Endothelial cell of umbilical vein (primary cell): ENCODE results near the gene DDB1. TPM values are rescaled to one million over a fixed set of nuclear protein-coding genes. Genes with fewer than 3 reads are reported as not detected.

Experiments
- BruUV-seq: library from RNA; stranded (reverse); fragments of 400-500 nt; replicated peaks from 2 replicates; lab custom pipeline; 2021; lab: Mats Ljungman, UMichigan
- CTCF ChIA-PET: fragments of 300-600, 350-600 bp; sonication (Branson Sonifier 250); formaldehyde crosslinking; loops from one replicate; lab custom pipeline; 2021; ENCODE audit warnings: antibody characterized with exemption, inconsistent platforms; lab: Charles Lee
- POLR2A ChIA-PET: fragments of 300-600, 350-600 bp; sonication (Branson Sonifier 250); formaldehyde crosslinking; loops from one replicate; lab custom pipeline; 2021; ENCODE audit warnings: antibody characterized with exemption, inconsistent platforms; lab: Charles Lee
- DNase-seq: peaks from one replicate; pipeline ENCODE4 v3.0.0-alpha.2; 2011; ENCODE audit warnings: low read depth, low spot score
- FAIRE-seq: peaks from 2 replicates; lab custom pipeline; 2011; peaks lifted over from hg19 to GRCh38; lab: Jason Lieb, UNC
- H2AFZ ChIP-seq: 2 replicates; pipeline ENCODE4 v1.6.0; 2012; ENCODE audit warnings: low read depth, low read length, control low read depth, inconsistent platforms
- H3K27ac ChIP-seq: 2 replicates; pipeline ENCODE4 v1.5.1; 2011; ENCODE audit warnings: low read depth, mild to moderate bottlenecking, control low read depth, low read length, moderate library complexity; ENCODE audit not compliant: insufficient read depth
- H3K27me3 ChIP-seq, 2 experiments: 2 replicates each; pipeline versions ENCODE4 v1.6.0 to v1.6.1; 2011; ENCODE audit warnings: low read length in 2 of 2, mixed read lengths in 1 of 2; ENCODE audit not compliant: control insufficient read depth in 2 of 2, insufficient read depth in 2 of 2
- H3K36me3 ChIP-seq, 2 experiments: 2 replicates in 1 of 2; 3 replicates in 1 of 2; pipeline ENCODE4 v1.5.1; 2011; ENCODE audit warnings: low read length in 2 of 2, mild to moderate bottlenecking in 1 of 2, moderate library complexity in 1 of 2; ENCODE audit not compliant: control insufficient read depth in 2 of 2, insufficient read depth in 2 of 2; ENCODE audit errors: extremely low read depth in 1 of 2
- H3K4me1 ChIP-seq: 3 replicates; pipeline ENCODE4 v1.5.1; 2011; ENCODE audit warnings: mild to moderate bottlenecking, low read length; ENCODE audit not compliant: control insufficient read depth, insufficient read depth; ENCODE audit errors: extremely low read depth
- H3K4me2 ChIP-seq: 2 replicates; pipeline ENCODE4 v1.6.1; 2011; ENCODE audit warnings: low read length, control low read depth, mixed read lengths; ENCODE audit not compliant: insufficient read depth
- H3K4me3 ChIP-seq, 3 experiments: fragments of 200-600 bp in 1 of 3; sonication (generic), shearing (Covaris generic) in 1 of 3; replicated peaks in 1 of 3; 2 replicates each; pipeline ENCODE4 v1.5.1; 2011 to 2016; ENCODE audit warnings: control low read depth in 3 of 3, low read length in 3 of 3, mild to moderate bottlenecking in 2 of 3, inconsistent platforms in 1 of 3, low read depth in 1 of 3, moderate library complexity in 1 of 3; ENCODE audit not compliant: insufficient read depth in 1 of 3
- H3K79me2 ChIP-seq: 2 replicates; pipeline ENCODE4 v1.6.0; 2012; ENCODE audit warnings: low read length, inconsistent platforms; ENCODE audit not compliant: control insufficient read depth, insufficient read depth
- H3K9ac ChIP-seq: replicated peaks from 2 replicates; pipeline ENCODE3; 2011; ENCODE audit warnings: low read length, control low read depth; ENCODE audit not compliant: insufficient read depth; ENCODE audit errors: extremely low read depth
- H3K9me1 ChIP-seq: replicated peaks from 3 replicates; pipeline ENCODE4 v1.6.0; 2011; ENCODE audit warnings: mild to moderate bottlenecking, low read length; ENCODE audit not compliant: control insufficient read depth, insufficient read depth; ENCODE audit errors: extremely low read depth
- H3K9me3 ChIP-seq: replicated peaks from 2 replicates; pipeline ENCODE4 v1.5.1; 2012; ENCODE audit warnings: low read length, inconsistent platforms; ENCODE audit not compliant: control insufficient read depth, insufficient read depth
- H4K20me1 ChIP-seq: replicated peaks from 2 replicates; pipeline ENCODE3; 2011; ENCODE audit warnings: mild to moderate bottlenecking, low read length; ENCODE audit not compliant: control insufficient read depth, insufficient read depth; ENCODE audit errors: extremely low read depth
- EZH2 ChIP-seq: IDR thresholded peaks from 2 replicates; pipeline ENCODE4 v1.6.1; 2012; ENCODE audit warnings: borderline replicate concordance, low read depth, mild to moderate bottlenecking, moderate library complexity, low read length, inconsistent platforms; ENCODE audit not compliant: severe bottlenecking
- FOS ChIP-seq: IDR thresholded peaks from 2 replicates; pipeline ENCODE4 v1.6.1; 2011; ENCODE audit warnings: mild to moderate bottlenecking, low read length, moderate library complexity, borderline replicate concordance; ENCODE audit not compliant: insufficient read depth
- GATA2 ChIP-seq: IDR thresholded peaks from 2 replicates; pipeline ENCODE4 v1.7.0; 2011; ENCODE audit warnings: low read depth, mild to moderate bottlenecking, moderate library complexity, mixed read lengths, low read length; ENCODE audit not compliant: insufficient read length, insufficient read depth
- JUN ChIP-seq: IDR thresholded peaks from 2 replicates; pipeline ENCODE4 v1.6.1; 2011; ENCODE audit warnings: borderline replicate concordance, low read depth; ENCODE audit not compliant: insufficient read length, insufficient read depth
- MYC ChIP-seq: IDR thresholded peaks from one replicate; pipeline ENCODE4 v1.6.1; 2011; ENCODE audit warnings: mild to moderate bottlenecking, low read depth, low read length
- POLR2A ChIP-seq: IDR thresholded peaks from 2 replicates; pipeline ENCODE4 v1.6.1; 2012; ENCODE audit warnings: low read depth, mild to moderate bottlenecking, control low read depth, low read length
- POLR2AphosphoS5 ChIP-seq: IDR thresholded peaks from 2 replicates; pipeline ENCODE4 v1.6.1; 2012; ENCODE audit warnings: low read depth, mild to moderate bottlenecking, control low read depth, low read length, moderate library complexity; ENCODE audit not compliant: insufficient read depth
- dilution Hi-C: fragments of 300-500 bp; cut with MboI; formaldehyde crosslinking; loops from one replicate; pipeline ENCODE4 v1.15.0; 2019; ENCODE audit warnings: low sequenced_read_pairs; ENCODE audit not compliant: extremely low pct_ligation_motif_present
- intact Hi-C: fragments of 100-400 bp; cut with micrococcal nuclease; formaldehyde crosslinking; loops from one replicate; pipeline ENCODE4 v1.10.0; 2022
- polyA plus RNA-seq, 4 experiments: library from polyadenylated mRNA; depleted of rRNA in 3 of 4; stranded (reverse) in 3 of 4; unstranded in 1 of 4; fragments of >200 nt; gene quantifications; 2 replicates each; pipeline versions ENCODE4 v1.2.1 to v1.2.3, GENCODE V29; 2011 to 2012; ENCODE audit warnings: missing spikeins in 1 of 4
- total RNA-seq: library from RNA; stranded (reverse); gene quantifications from 2 replicates; pipeline ENCODE4 v1.2.3, GENCODE V29; 2021
- TF ChIP-seq, protein P1 (sequence below): IDR thresholded peaks from 2 replicates; pipeline ENCODE4 v1.6.1; 2011; ENCODE audit not compliant: insufficient read depth, insufficient read length
- TF ChIP-seq, protein P2 (sequence below), 2 donors: IDR thresholded peaks; 1 replicate in 1 of 2; 2 replicates in 1 of 2; pipeline ENCODE4 v1.5.1; 2011; ENCODE audit warnings: low read length in 2 of 2, mild to moderate bottlenecking in 2 of 2, moderate library complexity in 2 of 2, control low read depth in 1 of 2, inconsistent platforms in 1 of 2, low read depth in 1 of 2; ENCODE audit not compliant: insufficient read depth in 1 of 2; ENCODE audit errors: extremely low read depth in 1 of 2

Gene DDB1
- total and polyA plus RNA-seq, 2 donors (not counting 3 experiments of a cell fraction or from before 2014, with no cell fraction given) = 229 to 230 TPM

DNA sequence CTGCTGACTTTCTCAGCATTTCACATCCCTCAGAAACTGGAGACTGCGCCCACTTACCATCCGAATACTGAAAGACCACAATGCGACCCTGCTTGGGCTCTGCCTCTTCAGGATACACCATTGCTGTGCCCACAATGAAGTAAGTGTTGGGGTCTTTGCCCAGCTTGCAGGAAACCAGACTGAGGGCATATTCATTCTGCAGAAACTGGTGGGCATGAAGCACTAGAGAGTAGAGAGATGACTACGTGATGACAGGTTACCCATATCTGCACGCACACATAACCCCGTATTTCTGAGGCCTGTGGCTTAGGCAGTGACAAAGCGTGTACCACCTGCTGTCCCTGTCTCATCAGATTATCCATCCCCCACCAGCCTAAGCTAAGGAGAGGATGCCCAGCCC lies 23.2 kb downstream of the DDB1 start:
- POLR2A ChIA-PET = no interaction called here

DNA sequence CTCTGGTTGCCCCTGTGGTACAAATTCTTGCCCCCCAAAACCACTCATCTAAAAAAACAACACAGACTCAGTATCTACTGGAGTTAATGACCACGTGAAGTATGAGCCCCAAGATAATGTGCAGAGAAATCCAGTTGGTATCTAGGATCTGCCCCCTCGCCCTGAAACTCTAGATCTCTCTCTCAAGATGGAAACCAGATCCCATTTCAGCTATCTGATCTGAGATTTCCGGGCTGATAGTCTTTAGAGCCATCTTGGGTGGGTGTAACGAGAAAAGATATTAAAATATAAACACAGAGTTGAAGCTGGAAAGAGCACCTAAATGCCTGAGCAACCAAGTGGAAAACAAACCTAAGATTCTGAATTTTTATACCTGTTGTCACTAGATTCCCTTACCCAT lies 23.8 kb downstream of the DDB1 start:
- FAIRE-seq (no peak), DNase-seq (no peak)
- no peaks in the 10 kb centered on the region for H3K9me1 ChIP-seq
- POLR2A ChIA-PET = no interaction called here
- intact Hi-C loops (no loop called here), dilution Hi-C loops (no loop called here)
- CTCF ChIA-PET = interaction anchor here (1.5 kb wide), 1 partner anchor 27 kb away, joined by 4 read pairs; no protein-coding TSS in a partner anchor
- H3K27ac ChIP-seq = no peak overlapping the region
- H3K4me2 ChIP-seq = no peak overlapping the region
- no peak overlapping the region for H2AFZ ChIP-seq
- no peak overlapping the region for H3K9ac ChIP-seq
- no peak overlapping the region for H3K4me3 ChIP-seq
- no peaks in the 10 kb centered on the region for H3K4me1 ChIP-seq
- H4K20me1 ChIP-seq = no peaks in the 10 kb centered on the region
- BruUV-seq = no TSS peak
- peaks cover 42 to 67% of the 10 kb centered on the region in 2 experiments for H3K36me3 ChIP-seq
- H3K9me3 ChIP-seq = no peaks in the 10 kb centered on the region
- H3K79me2 ChIP-seq = no peaks in the 10 kb centered on the region
- TF ChIP-seq GATA2 = no peak
- TF ChIP-seq EZH2 = no peak
- no peak for TF ChIP-seq MYC
- TF ChIP-seq, protein P1, sequence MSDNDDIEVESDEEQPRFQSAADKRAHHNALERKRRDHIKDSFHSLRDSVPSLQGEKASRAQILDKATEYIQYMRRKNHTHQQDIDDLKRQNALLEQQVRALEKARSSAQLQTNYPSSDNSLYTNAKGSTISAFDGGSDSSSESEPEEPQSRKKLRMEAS = no peak
- no peak for TF ChIP-seq FOS
- no peak for TF ChIP-seq POLR2A
- TF ChIP-seq POLR2AphosphoS5 = no peak
- no peak for TF ChIP-seq JUN
- TF ChIP-seq, protein P2, sequence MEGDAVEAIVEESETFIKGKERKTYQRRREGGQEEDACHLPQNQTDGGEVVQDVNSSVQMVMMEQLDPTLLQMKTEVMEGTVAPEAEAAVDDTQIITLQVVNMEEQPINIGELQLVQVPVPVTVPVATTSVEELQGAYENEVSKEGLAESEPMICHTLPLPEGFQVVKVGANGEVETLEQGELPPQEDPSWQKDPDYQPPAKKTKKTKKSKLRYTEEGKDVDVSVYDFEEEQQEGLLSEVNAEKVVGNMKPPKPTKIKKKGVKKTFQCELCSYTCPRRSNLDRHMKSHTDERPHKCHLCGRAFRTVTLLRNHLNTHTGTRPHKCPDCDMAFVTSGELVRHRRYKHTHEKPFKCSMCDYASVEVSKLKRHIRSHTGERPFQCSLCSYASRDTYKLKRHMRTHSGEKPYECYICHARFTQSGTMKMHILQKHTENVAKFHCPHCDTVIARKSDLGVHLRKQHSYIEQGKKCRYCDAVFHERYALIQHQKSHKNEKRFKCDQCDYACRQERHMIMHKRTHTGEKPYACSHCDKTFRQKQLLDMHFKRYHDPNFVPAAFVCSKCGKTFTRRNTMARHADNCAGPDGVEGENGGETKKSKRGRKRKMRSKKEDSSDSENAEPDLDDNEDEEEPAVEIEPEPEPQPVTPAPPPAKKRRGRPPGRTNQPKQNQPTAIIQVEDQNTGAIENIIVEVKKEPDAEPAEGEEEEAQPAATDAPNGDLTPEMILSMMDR (IDR thresholded peaks at IDR 0.05; ENCODE audit: extremely low read depth in 1 of 2, insufficient read depth in 1 of 2, low read depth in 1 of 2, low read length in 2 of 2) = no peak
- no peaks in the 10 kb centered on the region for H3K27me3 ChIP-seq

More for the DNA sequence above, 23.2 kb downstream of the DDB1 start:
- TF ChIP-seq MYC = no peak
- TF ChIP-seq, protein P2 (IDR thresholded peaks at IDR 0.05; ENCODE audit: extremely low read depth in 1 of 2, insufficient read depth in 1 of 2, low read depth in 1 of 2, low read length in 2 of 2) = no peak
- no peak for TF ChIP-seq GATA2
- TF ChIP-seq, protein P1 = no peak
- TF ChIP-seq POLR2A = no peak
- no TSS peak for BruUV-seq
- Histone ChIP-seq H4K20me1 (no peaks in the 10 kb centered on the region), H3K27me3 (no peaks in the 10 kb centered on the region), H3K9me3 (no peaks in the 10 kb centered on the region), H3K4me2 (no peak overlapping the region), H3K79me2 (no peaks in the 10 kb centered on the region), H3K4me1 (no peaks in the 10 kb centered on the region), H3K4me3 (no peak overlapping the region), H3K27ac (no peak overlapping the region), H3K36me3 (peaks cover 45 to 70% of the 10 kb centered on the region in 2 experiments), H3K9ac (no peak overlapping the region), H2AFZ (no peak overlapping the region), H3K9me1 (no peaks in the 10 kb centered on the region)
- no peak for FAIRE-seq
- no peak for DNase-seq
- dilution Hi-C loops (no loop called here), intact Hi-C loops (no loop called here)
- CTCF ChIA-PET = interaction anchor here (1.5 kb wide), 1 partner anchor 26 kb away, joined by 4 read pairs; no protein-coding TSS in a partner anchor
